LHCN-M2 (cell line): ENCODE results near the gene LRRC32. TPM values are rescaled to one million over a fixed set of nuclear protein-coding genes. Genes with fewer than 3 reads are reported as not detected.

ENCODE experiments used
- DNase-seq: peaks from one replicate; pipeline ENCODE4 v3.0.0-alpha.2; 2012; ENCODE audit warnings: low read depth
- total RNA-seq: library from RNA; depleted of rRNA; stranded (reverse); fragments of >200 nt; gene quantifications from 2 replicates; pipeline ENCODE4 v1.2.3, GENCODE V29; 2014

LRRC32 gene
- total RNA-seq, 1 experiment from 2014 or later = 0.06 TPM

DNA sequence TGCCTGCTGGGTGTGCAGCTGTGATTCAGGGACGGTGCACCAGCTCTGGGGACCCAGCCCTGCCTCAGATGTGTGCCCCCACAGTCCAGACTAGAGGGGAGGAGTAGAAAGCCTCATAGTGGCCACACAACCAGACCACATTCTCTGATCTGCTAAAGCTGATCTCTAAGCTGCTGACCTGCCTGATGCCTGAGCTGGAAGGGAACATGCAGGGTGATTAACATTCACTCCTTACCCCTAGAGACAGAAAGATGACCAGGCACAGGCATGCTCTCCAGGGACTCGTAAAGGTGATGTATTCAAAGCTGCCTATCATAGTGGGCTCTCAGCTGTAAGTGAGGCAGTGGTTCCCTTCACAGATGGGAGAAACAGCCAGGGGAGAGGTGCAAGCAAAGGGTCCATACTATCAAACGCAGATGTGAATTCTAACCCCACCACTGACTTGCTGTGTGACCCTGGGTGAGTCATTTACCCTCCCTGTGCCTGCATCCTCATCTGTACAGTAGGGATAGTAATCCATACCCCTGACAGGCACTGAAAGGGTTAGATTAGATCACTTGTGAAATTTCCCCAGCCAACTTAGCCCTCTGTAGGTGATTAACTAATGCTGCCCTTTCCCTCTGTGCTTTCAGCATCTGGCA lies 29.0 kb upstream of the LRRC32 start:
- peak; percentile 14 for DNase-seq

DNA sequence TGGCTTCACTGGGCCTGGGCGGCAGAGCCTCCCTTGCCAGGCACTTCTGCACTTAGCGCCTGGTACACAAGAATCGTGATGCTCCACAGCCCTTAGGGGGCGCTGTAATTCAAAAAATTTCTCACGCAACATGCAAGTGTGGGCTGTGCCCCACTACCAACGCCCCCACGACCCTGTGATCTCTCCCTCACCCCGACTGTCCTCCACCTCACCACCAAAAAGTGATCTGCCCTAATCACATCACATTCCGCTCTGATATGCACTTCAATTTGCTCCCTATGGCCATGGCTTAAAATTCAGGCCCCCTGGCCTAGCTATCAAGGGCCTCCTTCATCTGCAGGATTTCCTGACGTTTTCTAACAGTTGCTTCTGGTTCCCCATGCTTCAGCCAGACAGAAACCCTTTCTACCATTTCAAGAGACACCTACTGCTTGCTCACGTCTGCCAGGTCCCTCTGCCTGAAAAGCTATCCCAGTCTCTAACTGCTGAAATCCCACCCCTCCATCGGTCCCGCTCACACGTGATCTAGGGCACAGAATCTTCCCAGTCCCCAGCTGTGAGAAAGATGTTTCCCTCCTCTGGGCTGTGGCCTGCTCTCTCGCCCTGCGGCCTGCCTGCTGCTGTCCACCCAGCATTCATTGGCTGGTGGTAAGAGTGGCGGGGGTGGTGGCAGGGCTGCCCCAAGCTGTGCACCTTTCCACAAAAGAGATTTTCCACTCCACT lies 27.9 kb upstream of the LRRC32 start:
- peak; percentile 19 for DNase-seq

DNA sequence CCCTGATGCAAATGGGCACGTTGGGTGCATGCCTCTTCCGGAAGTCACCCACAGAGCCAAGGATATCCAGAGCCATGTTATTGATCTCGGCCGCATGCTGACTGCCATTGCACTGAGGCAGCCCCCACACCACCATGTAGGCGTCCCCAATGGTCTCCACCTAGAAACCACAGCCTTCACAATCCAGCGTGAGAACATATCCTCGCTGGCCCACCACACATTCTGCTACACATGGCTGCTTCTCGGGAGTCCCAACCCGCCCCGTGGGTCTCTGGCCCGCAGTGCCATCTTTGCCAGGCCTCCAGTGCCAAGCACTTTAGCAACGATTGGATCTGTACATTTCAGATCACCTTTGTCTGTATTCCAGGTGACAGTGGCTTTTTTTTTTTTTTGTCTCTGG lies 26.2 kb upstream of the LRRC32 start:
- no peak for DNase-seq

DNA sequence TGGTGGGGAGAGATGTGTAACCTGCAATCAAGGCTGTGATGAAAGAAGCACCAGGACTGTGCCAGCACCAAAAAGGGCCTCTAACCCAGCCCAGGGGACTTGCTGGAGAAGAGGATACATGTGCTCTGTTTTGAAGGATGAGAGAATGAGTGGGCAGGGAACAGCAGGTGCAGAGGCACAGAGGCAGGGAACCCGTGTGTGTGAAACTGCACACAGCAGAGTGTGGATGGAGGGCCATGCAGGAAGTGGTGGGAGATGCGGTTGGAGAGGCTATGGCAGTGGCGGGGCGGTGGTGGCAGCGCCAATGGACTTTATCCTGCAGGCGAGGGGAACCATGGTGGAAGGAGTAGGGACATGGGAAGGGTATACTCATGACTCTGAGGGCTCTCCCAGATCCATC lies 25.2 kb upstream of the LRRC32 start:
- no peak for DNase-seq

DNA sequence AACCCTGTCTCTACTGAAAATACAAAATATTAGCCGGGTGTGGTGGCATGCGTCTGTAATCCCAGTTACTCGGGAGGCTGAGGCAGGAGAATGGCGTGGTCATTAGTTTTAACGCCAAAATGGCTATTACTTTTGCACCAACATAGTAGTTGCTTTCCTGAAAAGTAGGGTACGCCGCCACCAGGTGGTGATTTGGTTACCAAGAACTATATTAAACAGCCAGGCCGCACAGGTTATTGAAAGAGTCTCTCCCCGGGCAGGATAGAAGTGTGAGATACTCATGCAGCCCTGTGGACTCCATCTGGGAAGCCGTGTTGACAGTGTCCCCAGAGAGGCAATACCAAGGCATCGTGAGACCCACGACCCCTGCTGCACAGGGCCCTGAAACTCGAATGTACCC lies 24.6 kb upstream of the LRRC32 start:
- no peak for DNase-seq

DNA sequence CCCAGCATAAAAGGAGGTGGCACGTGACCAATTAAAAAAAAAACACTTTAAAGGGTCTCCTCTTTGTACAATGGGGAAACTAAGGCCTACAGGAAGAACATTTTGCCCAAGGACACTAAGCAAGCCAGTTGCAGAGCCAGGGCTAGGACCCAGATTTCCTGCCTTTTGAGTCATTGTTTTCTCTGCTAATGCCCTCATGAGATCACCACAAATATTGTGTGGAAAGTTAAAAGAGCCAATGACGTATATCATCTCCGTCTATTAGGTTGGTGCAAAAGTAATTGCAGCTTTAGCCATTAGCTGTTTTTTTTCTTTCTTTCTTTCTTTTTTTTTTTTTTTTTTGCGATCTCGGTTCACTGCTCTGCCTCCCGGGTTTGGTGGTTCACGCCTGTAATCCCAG lies 24.1 kb upstream of the LRRC32 start:
- peak; percentile 72 for DNase-seq

DNA sequence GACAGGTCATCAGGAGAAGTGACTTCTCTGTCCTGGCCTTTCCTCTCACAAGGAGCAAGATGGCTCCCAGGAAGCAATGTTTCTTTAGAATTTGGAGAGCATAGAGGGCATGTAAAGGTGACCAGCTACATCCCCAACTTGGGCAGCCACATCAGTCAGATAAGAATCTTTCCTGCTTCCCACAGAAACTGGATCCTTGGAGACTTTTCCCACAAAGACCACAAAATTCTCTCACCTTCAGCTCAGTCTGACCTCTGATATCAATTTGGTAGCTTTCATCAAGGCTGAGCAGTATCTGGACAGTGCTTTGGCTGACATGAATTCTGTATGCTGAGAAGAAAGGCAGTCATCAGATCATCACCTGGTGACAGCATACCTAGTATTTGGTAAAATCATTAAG lies 23.3 kb upstream of the LRRC32 start:
- DNase-seq = no peak

DNA sequence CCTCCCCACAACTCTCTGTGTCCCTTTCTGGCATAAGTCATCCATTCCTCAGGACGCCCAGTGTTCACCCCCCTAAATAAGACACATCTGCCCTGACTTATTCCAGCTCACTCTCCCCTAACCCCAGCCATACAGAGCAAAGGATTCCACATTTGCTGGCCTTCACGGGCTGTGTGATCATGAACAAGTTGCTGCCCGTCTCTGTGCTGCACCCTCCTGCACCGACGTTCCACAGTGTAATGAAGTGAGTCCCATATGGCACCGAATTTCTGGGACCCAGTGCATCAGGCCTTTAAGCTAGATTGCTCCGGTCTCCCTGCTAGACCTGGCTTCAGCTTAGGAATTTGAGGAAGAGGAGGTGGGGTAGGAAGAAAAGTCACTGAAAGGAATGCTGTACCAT lies 22.4 kb upstream of the LRRC32 start:
- DNase-seq = no peak

DNA sequence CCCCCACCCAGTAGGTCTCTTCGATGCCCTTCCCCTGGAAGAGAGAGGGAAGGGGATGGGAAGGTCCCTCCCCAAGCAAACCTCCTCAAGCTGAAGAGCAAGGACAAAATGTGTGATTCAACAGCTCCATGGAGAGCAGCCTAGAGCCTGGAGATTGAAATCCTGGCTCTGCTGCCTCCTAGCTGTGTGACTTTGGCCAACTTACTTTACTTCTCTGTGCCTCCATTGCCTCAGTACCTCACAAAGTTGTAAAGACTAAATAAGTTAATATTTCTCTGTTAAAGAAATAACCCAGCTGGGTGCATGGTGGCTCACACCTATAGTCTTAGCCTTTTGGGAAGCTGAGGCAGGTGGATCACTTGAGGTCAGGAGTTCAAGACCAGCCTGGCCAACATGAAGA lies 21.1 kb upstream of the LRRC32 start:
- DNase-seq = no peak

DNA sequence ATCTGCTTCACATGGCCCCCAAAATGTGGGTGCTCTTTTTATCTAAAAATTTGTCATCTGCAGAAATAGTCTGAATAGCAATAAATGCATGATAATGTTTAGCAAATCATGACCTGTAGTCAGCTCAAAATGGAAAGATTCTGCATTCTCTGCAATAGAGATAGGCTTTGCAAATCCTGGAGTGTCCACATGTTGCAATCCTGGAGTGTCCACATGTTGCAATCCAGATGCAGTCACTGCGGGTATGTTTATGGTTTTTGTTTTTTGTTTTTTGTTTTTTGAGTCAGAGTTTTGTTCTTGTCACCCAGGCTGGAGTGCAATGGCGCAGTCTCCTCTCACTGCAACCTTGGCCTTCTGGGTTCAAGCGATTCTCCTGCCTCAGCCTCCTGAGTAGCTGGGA lies 20.2 kb upstream of the LRRC32 start:
- peak; percentile 45 for DNase-seq

DNA sequence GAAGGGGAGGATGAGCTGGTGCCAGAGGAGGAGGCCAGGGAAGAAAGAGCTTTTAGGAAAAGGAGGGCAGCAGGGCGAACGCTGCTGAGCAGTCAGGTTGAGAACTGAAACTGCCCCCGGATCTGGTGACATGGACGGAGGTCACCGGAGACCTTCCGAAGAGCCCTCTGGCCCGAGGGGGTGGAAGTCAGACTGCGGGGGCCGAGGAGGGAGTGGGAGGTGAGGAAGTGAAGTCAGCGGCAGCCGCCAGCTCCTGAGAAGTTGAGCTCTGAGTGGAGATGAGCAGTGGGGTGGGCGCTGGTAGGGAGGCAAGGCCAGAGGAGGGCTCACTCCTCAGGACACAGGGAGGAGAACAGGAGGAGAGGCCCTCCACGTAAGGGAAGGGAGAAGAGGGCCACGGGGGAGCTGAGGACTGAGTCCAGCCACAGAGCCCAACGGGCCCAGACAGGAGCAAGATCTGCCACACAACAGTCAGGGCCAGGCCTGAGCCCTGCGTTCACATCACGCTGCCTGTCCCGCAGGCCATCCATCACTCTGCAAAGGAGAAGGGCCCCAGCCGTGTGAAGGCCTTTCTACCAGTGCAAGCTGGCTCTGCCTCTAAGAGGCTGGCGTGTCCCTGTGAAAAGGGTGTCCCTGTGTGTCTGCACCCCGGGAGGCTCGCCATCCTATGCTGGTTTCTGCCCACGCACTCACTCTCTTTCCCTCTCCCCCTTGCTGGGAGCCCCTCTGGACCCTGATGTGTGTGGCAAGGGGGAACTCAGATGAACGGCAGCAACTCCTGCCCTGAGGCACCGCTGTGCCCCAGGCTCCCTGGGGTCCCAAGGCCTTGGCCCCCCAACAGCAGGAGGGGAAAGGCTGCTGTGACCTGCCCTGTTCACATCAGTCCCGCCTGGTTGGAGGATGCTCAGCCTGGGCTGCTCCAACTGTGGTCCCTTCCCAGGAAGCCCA lies 19.0 kb upstream of the LRRC32 start:
- DNase-seq = no peak

DNA sequence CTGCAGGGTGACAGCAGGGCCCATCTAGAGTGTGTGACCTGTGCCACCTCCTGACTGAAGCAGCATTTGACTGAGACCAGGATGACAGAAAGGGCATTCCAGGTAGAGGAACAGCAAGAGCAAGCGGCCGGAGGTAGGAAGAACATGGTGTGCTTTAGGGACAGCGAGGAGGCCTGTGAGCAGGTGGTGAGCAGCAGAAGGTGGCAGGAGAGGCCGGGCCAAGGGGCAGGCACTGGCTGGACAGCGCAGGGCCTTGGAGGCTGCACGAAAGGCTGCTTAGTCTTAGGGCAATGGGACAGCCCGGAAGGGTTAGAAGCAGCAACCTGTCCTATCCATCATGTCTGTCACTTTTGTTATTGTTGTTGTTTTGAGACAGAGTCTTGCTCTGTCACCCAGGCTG lies 17.6 kb upstream of the LRRC32 start:
- DNase-seq = no peak

DNA sequence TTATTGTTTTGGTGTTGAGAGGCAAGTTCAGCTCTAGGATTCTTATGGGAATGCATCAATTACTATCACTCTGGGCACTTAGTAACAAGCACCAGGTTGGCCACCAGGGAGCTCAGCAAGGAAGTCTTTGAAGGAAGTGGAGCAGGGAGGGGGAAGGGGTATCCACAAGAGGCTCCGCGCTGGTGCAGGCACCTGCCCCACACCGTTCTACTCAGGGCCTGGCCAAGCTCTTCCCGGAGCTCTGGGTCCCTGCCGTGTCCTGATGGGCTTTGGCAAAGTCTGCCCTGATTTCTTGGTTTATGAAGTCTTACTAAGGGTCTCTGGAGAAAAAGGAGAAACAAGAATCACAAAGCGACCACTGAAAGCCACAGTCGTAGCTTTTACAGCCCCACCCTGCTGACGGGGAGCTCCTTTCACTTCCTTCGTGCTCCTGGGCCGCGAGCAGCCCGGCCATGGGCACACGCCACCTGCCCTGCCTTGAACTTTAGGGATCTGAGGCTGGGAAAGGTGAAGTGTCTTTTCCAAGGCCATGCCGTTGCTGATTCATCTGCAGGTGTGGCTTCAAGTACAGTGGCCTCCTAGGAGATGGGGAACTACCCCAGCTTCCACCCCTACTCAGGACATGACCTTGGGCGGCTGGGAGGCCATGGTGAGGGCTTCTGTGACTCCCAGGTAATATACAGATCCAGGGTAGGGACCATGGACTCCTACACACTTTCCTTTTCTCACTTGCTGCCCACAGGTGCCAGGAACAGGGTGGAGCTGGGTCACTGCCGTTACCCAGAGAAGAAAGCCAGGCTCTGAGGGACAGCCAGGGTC lies 15.9 kb upstream of the LRRC32 start:
- no peak for DNase-seq

DNA sequence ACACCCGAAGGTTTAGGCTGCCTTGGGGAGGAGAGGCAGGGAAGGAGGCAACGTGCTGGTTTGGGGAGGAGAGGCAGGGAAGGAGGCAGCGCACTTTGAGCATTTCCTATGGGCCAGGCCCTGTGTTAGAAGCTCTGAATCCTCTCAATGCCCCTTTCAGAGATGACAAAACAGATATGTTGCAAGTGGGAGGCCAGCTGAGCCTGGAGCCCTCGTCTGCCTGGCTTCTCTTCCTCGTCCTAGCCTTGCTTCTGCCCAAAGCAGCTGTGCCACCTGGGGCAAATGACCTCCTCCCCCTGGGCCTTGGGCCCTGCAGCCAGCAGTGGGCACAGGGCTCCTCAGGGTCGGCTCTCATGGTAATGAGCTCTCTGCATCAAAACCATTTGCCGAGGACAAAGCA lies 15.3 kb upstream of the LRRC32 start:
- no peak for DNase-seq

DNA sequence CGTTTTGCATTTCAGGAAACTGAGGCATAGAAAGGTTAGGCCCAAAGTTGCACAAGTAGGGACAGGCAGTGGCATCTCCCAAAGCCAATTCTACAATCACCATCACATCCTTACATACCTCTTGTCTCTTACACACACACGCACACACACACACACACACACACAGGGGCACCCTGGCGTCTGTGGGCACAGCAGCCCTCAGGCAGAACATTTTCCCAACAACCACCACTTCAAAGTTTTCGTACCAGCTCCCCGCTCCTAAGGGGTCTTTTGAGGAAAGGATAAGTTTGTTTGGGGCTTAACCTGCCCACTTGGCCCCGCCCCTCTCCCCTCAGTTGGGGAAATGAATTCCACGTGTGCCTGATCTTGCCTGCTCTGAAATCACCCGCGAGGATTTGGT lies 14.7 kb upstream of the LRRC32 start:
- DNase-seq = no peak

DNA sequence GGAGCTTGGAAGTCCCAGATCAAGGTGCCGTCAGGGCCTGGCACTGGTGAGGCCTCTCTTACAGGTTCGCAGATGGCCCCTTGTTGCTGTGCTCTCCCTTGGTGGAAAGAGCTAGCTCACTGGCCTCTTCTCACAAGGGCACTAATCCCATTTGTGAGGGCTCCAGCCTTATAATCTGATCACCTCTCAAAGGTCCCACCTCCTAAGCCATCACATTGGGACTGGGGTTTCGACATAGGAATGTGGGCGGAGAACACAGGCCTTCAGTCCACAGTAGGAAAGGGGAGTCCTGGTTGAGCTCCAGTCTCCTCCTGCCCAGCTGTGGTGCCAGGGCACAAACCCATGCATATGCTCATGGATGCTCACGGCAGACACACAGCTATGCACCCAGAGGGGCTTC lies 14.0 kb upstream of the LRRC32 start:
- DNase-seq = no peak

DNA sequence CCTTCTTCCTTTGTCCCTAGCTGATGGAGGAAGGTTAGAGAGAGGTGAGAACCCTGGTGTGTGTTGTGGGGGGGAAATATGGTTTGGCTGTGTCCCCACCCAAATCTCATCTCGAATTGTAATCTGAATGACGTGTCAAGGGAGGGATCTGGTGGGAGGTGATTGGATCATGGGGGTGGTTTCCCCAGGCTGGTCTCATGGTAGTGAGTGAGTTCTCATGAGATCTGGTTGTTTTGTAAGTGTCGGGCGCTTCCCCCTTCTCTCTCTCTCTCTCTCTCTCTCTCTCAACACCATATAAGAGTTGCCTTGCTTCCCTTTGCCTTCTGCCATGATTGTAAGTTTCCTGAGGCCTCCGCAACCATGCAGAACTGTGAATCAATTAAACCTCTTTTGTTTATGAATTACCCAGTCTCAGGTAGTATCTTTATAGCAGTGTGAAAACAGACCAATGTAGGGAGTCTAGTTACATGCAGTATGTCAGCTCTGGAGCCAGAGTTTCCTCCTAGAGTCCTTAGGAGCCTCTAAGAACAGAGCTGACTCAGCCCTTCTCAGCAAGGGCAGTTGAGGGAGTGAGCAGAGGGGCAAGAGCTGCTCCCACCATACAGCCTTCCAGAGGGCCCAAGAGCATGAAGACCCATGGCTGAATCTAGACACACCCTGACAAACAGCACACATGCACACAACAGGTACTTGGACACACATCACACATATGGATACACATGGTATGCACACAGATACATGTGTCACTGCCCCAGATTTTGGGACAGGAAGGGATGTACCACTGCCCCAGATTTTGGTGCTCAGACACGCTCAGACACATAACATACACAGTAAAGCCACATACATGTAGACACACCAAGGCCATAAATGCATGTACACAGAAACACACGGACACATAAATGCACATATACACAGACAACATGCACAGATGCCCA lies 12.9 kb upstream of the LRRC32 start:
- no peak for DNase-seq

DNA sequence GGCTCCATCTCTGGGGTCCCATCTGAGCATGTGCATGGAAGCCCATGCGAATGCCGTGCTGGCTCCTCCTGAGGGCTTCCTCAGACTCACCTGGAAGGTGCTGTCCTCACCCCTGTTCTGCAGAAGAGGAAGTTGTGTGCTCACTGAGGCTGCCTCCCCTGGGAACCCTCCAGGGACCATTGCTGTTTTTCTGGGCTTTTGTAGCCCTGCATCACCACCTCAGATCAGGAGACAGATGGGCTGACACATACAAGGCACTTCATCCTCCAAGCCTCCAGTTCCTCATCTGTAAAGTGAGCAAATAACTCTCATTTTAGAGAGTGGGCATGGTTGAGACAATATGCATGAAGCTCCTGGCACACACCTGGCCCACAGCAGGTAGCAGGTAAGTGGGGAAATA lies 12.1 kb upstream of the LRRC32 start:
- DNase-seq = no peak

DNA sequence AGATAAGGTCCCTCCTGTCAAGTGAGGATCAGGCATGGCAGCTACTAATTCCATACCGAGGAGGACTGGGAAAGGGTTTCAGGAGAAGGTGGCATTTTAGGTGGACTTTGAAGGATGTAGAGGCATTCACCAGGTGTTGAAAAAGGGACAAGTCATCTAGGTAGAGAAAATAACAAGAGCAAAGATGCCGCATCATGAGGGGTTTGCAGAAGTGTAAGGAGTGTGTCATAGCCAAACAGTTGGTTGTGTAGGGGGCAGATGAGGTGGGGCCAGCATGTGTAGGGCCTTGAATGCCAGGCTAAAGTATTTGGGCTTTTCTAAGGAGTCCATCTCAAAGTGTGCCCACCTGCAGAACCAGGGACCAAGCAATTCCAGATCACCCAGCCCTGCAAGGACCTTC lies 11.6 kb upstream of the LRRC32 start:
- DNase-seq = no peak
